Esophagus squamous epithelium (tissue), 4 donors: ENCODE results near the gene UHRF2.

Experiments used
- POLR2A ChIP-seq, 4 donors: fragments of 450-650 bp; IDR thresholded peaks; one replicate each; pipeline ENCODE4 v1.6.1; 2017; ENCODE audit warnings: antibody characterized with exemption in 4 of 4, mild to moderate bottlenecking in 4 of 4, moderate library complexity in 3 of 4
- TF ChIP-seq, protein P1 (sequence below), 6 experiments: fragments of 450-650 bp in 4 of 6; fragments of 200-600 bp in 2 of 6; sonication (generic) in 2 of 6; IDR thresholded peaks; one replicate each; pipeline ENCODE4 v1.5.1; 2016 to 2019; ENCODE audit warnings: antibody characterized with exemption in 6 of 6, mild to moderate bottlenecking in 4 of 6, moderate library complexity in 4 of 6

DNA sequence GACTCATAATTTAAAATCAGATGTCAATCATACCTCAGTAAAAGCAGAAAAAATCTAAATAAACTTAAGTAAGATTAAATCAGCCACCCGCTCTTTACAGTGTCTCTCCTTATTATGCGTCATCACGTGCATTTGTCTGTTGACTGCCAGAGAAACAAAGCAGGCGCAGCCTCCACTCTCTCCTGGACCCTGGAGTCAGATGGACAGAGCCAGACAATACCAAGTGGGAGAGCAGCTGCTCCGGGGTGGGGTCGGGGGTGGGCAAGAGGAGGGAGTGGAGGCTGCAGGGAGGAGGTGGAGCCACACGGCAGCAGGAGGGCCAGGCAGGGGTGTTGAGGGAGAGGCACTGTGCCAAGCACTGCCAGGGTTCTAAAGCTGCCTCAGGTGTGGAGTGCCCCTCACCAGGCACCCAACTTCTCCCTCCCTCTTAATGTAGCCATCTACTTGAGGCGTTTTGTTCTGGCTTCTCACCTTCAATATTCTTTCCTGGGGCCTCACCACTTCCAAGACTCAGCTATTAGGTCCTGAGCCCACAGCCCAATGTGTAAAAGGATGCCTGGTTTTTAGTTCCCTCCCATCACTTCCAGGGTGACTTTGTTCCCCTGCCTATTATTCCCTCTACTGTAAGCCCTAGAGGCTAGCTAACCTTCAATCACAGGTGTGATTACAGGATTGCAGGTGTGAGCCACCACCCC, 136.3 kb downstream of the UHRF2 start:
- TF ChIP-seq, protein P1, sequence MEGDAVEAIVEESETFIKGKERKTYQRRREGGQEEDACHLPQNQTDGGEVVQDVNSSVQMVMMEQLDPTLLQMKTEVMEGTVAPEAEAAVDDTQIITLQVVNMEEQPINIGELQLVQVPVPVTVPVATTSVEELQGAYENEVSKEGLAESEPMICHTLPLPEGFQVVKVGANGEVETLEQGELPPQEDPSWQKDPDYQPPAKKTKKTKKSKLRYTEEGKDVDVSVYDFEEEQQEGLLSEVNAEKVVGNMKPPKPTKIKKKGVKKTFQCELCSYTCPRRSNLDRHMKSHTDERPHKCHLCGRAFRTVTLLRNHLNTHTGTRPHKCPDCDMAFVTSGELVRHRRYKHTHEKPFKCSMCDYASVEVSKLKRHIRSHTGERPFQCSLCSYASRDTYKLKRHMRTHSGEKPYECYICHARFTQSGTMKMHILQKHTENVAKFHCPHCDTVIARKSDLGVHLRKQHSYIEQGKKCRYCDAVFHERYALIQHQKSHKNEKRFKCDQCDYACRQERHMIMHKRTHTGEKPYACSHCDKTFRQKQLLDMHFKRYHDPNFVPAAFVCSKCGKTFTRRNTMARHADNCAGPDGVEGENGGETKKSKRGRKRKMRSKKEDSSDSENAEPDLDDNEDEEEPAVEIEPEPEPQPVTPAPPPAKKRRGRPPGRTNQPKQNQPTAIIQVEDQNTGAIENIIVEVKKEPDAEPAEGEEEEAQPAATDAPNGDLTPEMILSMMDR (IDR thresholded peaks at IDR 0.05), result no peak
- no peak for TF ChIP-seq POLR2A (IDR thresholded peaks at IDR 0.05)
